CD4-positive, alpha-beta T cell treated with Interleukin-17A for 1 hour (primary cell): ENCODE measurements around the gene CYFIP2.

ENCODE experiments used
- DNase-seq: peaks from one replicate; pipeline ENCODE4 v3.0.0-alpha.2; 2020

CYFIP2 gene

DNA sequence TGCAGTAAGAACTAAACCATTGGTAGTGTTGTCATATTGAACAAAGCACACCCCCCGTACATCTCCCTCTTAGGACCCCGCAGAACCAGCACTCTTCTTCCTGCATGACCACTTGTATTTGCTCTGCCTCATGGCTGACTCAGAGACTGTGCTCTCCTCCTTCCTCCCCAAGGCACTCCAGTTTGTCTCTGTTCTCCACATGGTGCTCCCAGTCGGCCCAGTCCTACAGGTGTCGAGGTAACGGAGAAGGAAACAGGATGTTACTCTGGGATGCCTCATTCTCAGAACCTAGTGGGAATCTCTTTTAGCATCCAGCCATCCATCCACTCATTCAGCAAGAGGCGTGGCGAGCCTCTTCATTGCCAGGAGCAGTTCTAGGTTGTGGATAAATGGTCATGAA lies 97.1 kb downstream of the CYFIP2 start:
- DNase-seq, result no peak

GRCh38 chr5:157365732-157366131 lies 99.8 kb downstream of the CYFIP2 start:
- DNase-seq, result no peak

DNA sequence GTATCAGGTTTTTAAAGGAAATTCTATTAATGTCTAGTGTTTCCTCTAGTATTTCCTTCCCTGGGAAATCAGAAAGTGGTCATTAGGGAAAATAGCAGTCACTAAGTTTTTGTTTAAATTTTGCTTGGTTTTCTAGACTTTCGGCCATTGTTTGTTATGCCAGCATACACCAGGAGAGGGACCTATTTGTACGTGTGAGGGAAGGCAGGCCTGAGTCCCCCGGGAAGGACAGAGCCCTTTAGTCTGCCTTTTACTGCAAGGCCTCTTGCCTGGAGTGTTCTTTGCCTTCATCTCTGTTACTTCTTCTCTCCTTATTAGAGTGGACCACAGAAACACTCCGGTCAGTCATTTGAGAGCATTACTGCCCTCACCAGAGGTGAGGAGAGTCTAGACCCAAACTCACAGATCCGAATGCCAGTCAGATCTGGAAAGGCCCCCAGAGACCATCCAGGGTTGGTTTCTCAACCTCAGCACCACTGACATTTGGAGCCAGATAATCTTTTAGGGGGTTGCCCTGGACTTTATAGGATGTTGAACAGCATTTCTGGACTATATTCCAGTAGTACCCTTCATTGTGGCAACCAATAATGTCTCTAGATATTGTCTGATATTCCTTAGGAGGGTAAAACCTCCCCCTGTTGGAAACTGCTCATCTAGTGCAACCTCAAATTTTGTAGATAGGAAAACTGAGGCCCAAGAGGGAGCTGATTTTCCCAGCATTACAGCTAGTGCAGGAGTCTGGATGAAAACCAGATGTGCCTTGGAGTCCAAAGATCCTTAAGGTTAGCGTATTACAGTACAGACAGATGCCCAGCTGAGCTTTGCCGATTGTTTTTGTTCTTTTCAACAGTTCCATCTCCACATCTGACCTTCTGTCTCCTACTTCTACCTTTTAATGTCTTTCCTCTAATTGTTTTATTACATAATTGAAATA lies 101.1 kb downstream of the CYFIP2 start:
- no peak for DNase-seq

GRCh38 chr5:157369507-157369906 lies 103.6 kb downstream of the CYFIP2 start:
- no peak for DNase-seq

DNA sequence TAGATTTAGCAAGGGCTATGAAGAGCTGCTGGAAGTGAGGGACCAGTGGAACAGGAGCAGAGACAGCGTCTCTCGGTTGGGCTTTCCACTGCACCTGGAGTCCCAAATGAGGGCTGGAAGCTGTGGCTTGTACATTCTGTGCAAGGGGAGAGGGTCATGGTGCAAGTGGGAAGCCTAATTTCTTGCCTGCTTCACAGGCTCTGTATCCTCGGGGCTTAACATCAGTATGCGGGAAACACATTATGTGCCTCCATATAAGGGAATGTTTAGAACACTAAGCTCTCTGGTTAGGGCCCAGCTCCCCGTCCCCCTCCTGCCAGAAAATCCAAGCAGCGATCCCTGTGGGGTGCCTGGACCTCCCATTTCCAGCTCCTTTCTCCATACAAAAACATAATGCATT lies 105.0 kb downstream of the CYFIP2 start:
- DNase-seq, result no peak

DNA sequence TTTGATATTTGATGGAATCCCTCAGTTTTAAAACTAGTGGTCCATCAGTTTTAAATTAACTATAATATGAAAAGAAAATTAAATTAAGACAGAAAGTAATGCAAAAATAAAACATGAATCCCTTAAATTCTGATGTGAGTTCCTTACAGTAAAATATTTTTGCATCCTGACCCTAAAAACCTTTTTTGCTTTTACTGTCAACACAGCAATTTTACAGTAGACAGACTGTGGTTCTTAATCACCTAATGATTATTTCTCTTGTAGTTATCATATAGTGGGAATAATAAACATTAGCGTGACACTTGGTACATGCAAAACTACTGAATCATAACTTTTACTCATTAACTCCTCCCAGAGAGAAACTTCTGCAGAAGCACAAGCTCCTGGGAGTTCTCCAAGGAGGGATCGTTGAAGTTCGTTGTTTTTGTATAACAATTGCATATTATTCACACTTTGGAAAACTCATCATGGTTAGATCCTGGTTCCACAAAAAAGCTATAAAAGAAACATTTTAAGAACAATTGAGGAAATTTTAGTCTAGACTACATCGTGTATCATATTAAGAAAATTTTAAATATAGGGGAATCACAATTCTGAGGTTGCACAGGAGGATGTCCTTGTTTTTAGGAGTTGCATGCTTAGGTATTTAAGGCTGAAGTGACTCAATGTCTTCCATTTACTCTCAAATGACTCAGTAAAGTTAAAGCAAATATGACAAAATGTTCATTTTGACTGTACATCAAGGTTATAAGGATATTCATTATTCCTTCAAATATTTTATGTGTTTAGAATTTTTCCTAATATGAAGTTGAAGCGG lies 105.9 kb downstream of the CYFIP2 start:
- DNase-seq, result no peak

DNA sequence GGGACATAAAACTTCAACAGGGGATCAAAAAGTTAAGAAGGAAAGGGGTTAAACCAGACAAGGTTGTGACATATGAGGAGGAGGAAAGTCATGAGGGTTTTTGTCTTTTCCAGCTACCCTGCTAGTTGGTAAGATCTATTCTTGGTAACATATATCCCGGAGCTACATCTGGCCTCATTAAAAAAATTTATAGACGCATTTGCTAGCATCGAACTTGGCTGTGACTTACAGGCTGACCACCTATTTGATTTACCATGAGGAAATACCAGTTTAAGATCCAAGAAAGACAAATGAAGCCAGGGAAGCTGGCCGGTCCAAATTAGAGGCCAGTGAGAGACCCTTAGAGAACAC lies 106.5 kb downstream of the CYFIP2 start:
- no peak for DNase-seq

- DNase-seq, result no peak
Measured at GRCh38 chr5:157378509-157378908, 112.6 kb downstream of the CYFIP2 start.

DNA sequence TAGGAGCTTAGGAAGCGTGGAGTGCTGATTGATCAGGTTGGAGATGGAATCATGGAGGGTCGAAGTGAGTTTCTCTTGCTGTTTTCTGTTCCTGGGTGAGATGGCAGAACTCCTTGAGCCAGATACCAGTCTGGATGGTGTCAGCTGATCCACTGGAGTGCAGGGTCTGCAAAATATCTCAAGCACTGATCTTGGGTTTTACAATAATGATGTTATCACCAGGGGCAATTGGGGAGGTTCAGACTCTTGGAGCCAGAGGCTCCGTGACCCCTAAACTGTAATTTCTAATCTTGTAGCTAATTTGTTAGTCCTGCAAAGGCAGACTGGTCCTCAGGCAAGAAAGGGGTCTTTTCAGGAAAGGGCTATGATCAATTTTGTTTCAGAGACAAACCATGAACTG lies 114.1 kb downstream of the CYFIP2 start:
- no peak for DNase-seq

GRCh38 chr5:157381746-157382145 lies 115.8 kb downstream of the CYFIP2 start:
- DNase-seq, result no peak

GRCh38 chr5:157382996-157383800 lies 117.3 kb downstream of the CYFIP2 start:
- DNase-seq, result no peak

DNA sequence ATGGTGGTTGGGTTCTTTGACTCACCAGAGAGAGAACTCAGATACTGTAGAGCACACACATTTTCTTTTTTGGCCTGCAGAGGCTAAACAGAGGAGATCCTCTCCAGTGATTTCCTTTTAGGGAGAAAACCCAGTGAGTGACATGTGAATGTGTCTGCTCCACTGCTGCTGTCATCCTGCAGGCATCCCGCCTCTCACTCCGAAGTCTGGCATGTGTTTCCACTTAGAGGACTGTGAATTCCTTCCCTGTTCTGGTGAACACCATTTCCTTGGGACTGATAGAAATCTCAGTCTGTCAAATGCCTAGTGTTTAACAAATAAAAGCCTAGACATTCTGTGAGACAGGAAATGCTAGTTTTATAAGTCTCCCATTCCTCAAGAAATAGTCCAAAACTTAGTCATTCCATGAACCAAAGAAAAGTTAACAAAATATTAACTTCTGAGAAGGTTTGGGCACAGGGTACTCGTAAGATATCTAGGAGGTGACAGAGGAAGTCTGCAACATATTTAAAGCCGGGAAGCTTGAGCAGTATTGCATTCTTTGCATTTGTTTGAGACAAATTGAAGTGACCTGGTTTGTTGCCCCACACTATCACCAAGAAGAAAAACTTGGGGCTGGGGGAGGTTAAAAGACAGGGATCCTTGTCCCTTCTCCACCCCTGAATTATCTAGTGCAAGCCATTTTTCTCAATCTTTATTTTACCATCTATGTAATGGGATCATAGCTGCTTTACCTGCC lies 119.2 kb downstream of the CYFIP2 start:
- DNase-seq, result no peak

DNA sequence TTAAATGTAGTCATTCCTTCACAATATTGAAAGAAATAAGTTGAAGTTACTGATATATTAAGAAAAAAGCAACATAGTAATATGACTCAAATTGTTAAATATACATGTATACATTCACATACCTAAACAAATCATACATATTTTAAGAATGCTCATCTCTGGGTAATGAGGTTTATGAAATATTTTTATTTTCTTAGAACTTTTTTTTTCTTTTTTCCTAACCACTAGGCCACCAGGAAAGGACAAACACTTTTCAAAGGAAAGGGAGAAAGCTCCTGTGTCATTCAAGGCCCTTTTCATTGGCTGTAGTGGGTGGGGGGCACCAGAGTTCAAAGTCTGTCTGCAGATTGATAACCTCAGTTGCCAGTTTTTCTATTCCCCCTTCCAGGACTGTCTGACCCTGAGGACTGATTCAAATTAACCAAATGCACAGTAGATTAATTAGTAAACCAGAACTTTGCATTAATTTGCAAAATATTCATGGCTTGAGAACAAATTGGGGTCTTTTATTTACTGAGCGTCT lies 121.2 kb downstream of the CYFIP2 start:
- DNase-seq, result no peak

GRCh38 chr5:157387683-157388093 lies 121.8 kb downstream of the CYFIP2 start:
- no peak for DNase-seq

DNA sequence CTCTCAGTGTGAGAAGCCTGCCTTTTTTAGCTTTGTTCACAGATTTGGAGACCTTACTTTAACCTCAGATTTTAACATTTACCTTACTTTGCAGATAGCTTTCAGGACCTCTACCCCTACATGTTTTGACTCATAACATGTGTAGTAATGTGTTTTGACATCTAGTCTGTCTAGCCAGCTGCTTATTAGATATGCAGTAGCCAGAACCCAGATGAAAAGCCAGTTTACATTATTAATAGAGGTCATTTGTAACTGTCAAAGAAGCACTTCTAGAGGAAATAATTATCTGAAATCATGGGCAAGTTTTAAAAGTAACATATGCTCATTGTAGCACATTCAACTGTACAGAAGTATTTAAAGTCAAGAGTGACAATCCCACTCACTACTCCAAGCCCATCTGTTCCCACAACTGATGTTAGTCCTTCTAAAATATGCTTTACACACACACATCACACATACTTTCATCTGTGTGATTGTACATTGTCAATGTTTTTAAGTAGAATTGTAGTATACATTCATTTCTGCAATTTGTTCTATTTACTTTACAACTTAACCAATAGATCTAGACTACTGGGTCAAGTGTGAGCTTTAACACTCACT lies 122.3 kb downstream of the CYFIP2 start:
- no peak for DNase-seq

DNA sequence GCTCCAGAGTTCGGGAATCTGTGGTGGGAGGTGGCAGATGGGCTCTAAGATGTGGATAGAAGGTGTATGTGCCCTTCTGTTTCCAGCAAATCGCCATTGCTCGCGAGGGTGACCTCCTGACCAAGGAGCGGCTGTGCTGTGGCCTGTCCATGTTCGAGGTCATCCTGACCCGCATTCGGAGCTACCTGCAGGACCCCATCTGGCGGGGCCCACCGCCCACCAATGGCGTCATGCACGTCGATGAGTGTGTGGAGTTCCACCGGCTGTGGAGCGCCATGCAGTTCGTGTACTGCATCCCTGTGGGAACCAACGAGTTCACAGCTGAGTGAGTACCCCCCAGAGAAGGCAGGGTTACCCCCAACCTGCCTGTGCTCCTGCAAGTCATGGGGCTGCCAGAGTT lies 123.2 kb downstream of the CYFIP2 start:
- no peak for DNase-seq

GRCh38 chr5:157390133-157390532 lies 124.2 kb downstream of the CYFIP2 start:
- peak; percentile 38 for DNase-seq

- peak; percentile 51 for DNase-seq
Measured at GRCh38 chr5:157390551-157391297, 124.8 kb downstream of the CYFIP2 start.

DNA sequence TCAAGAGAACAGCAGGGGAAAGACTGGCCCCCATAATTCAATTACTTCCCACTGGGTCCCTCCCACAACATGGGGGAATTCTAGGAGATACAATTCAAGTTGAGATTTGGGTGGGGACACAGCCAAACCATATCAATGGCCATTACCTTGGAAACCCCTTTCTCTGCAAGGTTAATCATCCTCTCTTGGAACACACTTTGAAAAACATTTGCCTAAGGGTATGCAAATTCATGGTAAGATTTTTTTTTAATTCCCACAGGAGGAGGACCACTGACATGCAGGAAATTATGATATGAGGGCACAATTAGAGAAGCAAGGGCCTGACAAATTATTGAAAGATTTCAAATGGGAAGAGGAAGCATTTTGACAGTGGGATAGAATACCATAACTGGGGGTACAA lies 132.4 kb downstream of the CYFIP2 start:
- no peak for DNase-seq

- no peak for DNase-seq
Measured at GRCh38 chr5:157400741-157401495, 135.0 kb downstream of the CYFIP2 start.
